ENCODE data around the gene PPFIA1.

PPFIA1 gene

GRCh38 chr11:70381350-70381749 lies 110.9 kb downstream of the PPFIA1 start:
- POLR2A ChIA-PET = no interaction called here
- no peak for DNase-seq (ENCODE audit: extremely low spot score)
- CTCF ChIA-PET = no interaction called here
- TF ChIP-seq L3MBTL2 (conservative IDR thresholded peaks at IDR 0.05) (no peak), LEF1 (IDR thresholded peaks at IDR 0.05; ENCODE audit: borderline replicate concordance) (no peak), SUZ12 (IDR thresholded peaks at IDR 0.05) (no peak), PKNOX1 (IDR thresholded peaks at IDR 0.05) (no peak), BHLHE40 (IDR thresholded peaks at IDR 0.05; ENCODE audit: borderline replicate concordance) (no peak)

- CTCF ChIA-PET = no interaction called here
- POLR2A ChIA-PET = interaction anchor here (1.4 kb wide), 1 partner anchor 16 kb away, joined by 3 read pairs; the partner anchor contains the start of gene CTTN
- no peak for DNase-seq (ENCODE audit: extremely low spot score)
- TF ChIP-seq BHLHE40 (IDR thresholded peaks at IDR 0.05; ENCODE audit: borderline replicate concordance) = no peak
- no peak for TF ChIP-seq LEF1 (IDR thresholded peaks at IDR 0.05; ENCODE audit: borderline replicate concordance)
- no peak for TF ChIP-seq SP1 (IDR thresholded peaks at IDR 0.05)
- TF ChIP-seq TARDBP (IDR thresholded peaks at IDR 0.05) = no peak
- no peak for TF ChIP-seq ARNT (IDR thresholded peaks at IDR 0.05)
- no peak for TF ChIP-seq NFRKB (IDR thresholded peaks at IDR 0.05)
- TF ChIP-seq FOXA1 (IDR thresholded peaks at IDR 0.05) = no peak
- TF ChIP-seq L3MBTL2 (conservative IDR thresholded peaks at IDR 0.05) = no peak
- TF ChIP-seq HDGF (IDR thresholded peaks at IDR 0.05; ENCODE audit: borderline replicate concordance) = no peak
- TF ChIP-seq SUZ12 (IDR thresholded peaks at IDR 0.05) = no peak
- TF ChIP-seq FOXM1 (IDR thresholded peaks at IDR 0.05; ENCODE audit: borderline replicate concordance) = no peak
- TF ChIP-seq FOXK2 (IDR thresholded peaks at IDR 0.05) = no peak
- TF ChIP-seq CTBP1 (IDR thresholded peaks at IDR 0.05; ENCODE audit: borderline replicate concordance) = no peak
These were observed 111.7 kb downstream of the PPFIA1 start for GRCh38 chr11:70381872-70382861.

- no peak for DNase-seq (ENCODE audit: extremely low spot score)
- POLR2A ChIA-PET = interaction anchor here (1.4 kb wide), 1 partner anchor 14 kb away, joined by 3 read pairs; the partner anchor contains the start of gene CTTN
- TF ChIP-seq NFRKB (IDR thresholded peaks at IDR 0.05) (no peak), L3MBTL2 (conservative IDR thresholded peaks at IDR 0.05) (no peak), ZNF384 (IDR thresholded peaks at IDR 0.05) (no peak), FOXA1 (IDR thresholded peaks at IDR 0.05) (no peak), LEF1 (IDR thresholded peaks at IDR 0.05; ENCODE audit: borderline replicate concordance) (no peak), HDGF (IDR thresholded peaks at IDR 0.05; ENCODE audit: borderline replicate concordance) (no peak), BHLHE40 (IDR thresholded peaks at IDR 0.05; ENCODE audit: borderline replicate concordance) (no peak), SP1 (IDR thresholded peaks at IDR 0.05) (no peak), CTBP1 (IDR thresholded peaks at IDR 0.05; ENCODE audit: borderline replicate concordance) (no peak), ARNT (IDR thresholded peaks at IDR 0.05) (no peak), TARDBP (IDR thresholded peaks at IDR 0.05) (no peak), FOXK2 (IDR thresholded peaks at IDR 0.05) (no peak), SUZ12 (IDR thresholded peaks at IDR 0.05) (no peak), ELF4 (IDR thresholded peaks at IDR 0.05) (no peak), FOXM1 (IDR thresholded peaks at IDR 0.05; ENCODE audit: borderline replicate concordance) (no peak), PKNOX1 (IDR thresholded peaks at IDR 0.05) (no peak)
- CTCF ChIA-PET = no interaction called here
These were observed 113.4 kb downstream of the PPFIA1 start for GRCh38 chr11:70383664-70384565.

GRCh38 chr11:70384566-70385152 lies 114.2 kb downstream of the PPFIA1 start:
- no peak for DNase-seq (ENCODE audit: extremely low spot score)
- POLR2A ChIA-PET = no interaction called here
- CTCF ChIA-PET = no interaction called here
- TF ChIP-seq ZNF384 (IDR thresholded peaks at IDR 0.05) (no peak), FOXA1 (IDR thresholded peaks at IDR 0.05) (no peak), L3MBTL2 (conservative IDR thresholded peaks at IDR 0.05) (no peak), ELF4 (IDR thresholded peaks at IDR 0.05) (no peak), SP1 (IDR thresholded peaks at IDR 0.05) (no peak), BHLHE40 (IDR thresholded peaks at IDR 0.05; ENCODE audit: borderline replicate concordance) (no peak), FOXM1 (IDR thresholded peaks at IDR 0.05; ENCODE audit: borderline replicate concordance) (no peak), SUZ12 (IDR thresholded peaks at IDR 0.05) (no peak), CTBP1 (IDR thresholded peaks at IDR 0.05; ENCODE audit: borderline replicate concordance) (no peak), FOXK2 (IDR thresholded peaks at IDR 0.05) (no peak)

GRCh38 chr11:70387564-70387963 lies 117.1 kb downstream of the PPFIA1 start:
- DNase-seq (ENCODE audit: extremely low spot score) = no peak
- POLR2A ChIA-PET = no interaction called here
- TF ChIP-seq FOXM1 (IDR thresholded peaks at IDR 0.05; ENCODE audit: borderline replicate concordance) = no peak
- no peak for TF ChIP-seq ELF4 (IDR thresholded peaks at IDR 0.05)
- no peak for TF ChIP-seq TARDBP (IDR thresholded peaks at IDR 0.05)
- TF ChIP-seq ARNT (IDR thresholded peaks at IDR 0.05) = no peak
- TF ChIP-seq BHLHE40 (IDR thresholded peaks at IDR 0.05; ENCODE audit: borderline replicate concordance) = no peak
- TF ChIP-seq L3MBTL2 (conservative IDR thresholded peaks at IDR 0.05) = no peak
- no peak for TF ChIP-seq SP1 (IDR thresholded peaks at IDR 0.05)
- no peak for TF ChIP-seq NFRKB (IDR thresholded peaks at IDR 0.05)
- no peak for TF ChIP-seq PKNOX1 (IDR thresholded peaks at IDR 0.05)
- TF ChIP-seq FOXK2 (IDR thresholded peaks at IDR 0.05) = no peak
- CTCF ChIA-PET = no interaction called here

Data from HEK293T (cell line).